SK-N-MC (cell line): ENCODE measurements around the gene CLIP2.

Experiments used
- EZH2 ChIP-seq: fragments of 200-600 bp; sonication (generic); IDR thresholded peaks from one replicate; pipeline ENCODE4 v1.6.1; 2017; ENCODE audit warnings: antibody characterized with exemption
- FOXP2 ChIP-seq: optimal IDR thresholded peaks from 2 replicates; pipeline ENCODE3; 2011; ENCODE audit warnings: mild to moderate bottlenecking, moderate library complexity; ENCODE audit not compliant: insufficient read depth; ENCODE audit errors: extremely low read length, control extremely low read depth
- POLR2AphosphoS5 ChIP-seq: IDR thresholded peaks from 2 replicates; pipeline ENCODE4 v1.6.1; 2012; ENCODE audit warnings: mild to moderate bottlenecking, low read depth, low read length, borderline replicate concordance

GRCh38 chr7:74338366-74339108 is 49.3 kb downstream of the CLIP2 start:
- TF ChIP-seq POLR2AphosphoS5 (no peak), EZH2 (no peak), FOXP2 (no peak)
